Pons (tissue), 1 donor: Measurements from ENCODE around the gene POTEJ.
"Not testable (repeated sequence)": the region's sequence is repeated elsewhere in the genome, so short reads cannot be mapped to it uniquely, and the experiment has no call there.

Source experiments
- DNase-seq: peaks from one replicate; pipeline ENCODE4 v3.0.0-alpha.2; 2016; ENCODE audit warnings: low spot score

POTEJ gene

DNA sequence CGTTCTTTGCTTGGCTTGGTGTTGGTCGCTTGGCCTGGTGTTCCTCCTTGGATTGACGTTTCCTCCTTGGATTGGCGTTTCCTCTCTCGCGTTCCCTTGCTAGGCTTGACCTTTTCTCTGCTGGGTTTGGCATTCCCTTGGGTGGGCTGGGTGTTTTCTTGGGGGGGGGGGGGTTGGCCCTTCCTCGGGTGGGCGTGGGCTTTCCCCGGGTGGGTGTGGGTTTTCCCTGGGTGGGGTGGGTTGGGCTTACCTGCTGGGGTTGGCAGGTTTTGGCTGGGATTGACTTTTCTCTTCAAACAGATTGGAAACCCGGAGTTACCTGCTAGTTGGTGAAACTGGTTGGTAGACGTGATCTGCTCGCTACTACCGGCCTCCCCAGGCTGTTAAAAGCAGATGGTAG lies at the start of gene POTEJ:
TSS of gene POTEJ (plus strand) at position 301 of the 400 bp plus-strand sequence. CDS start at position 394, 93 bp downstream.
- not testable (repeated sequence) for DNase-seq

DNA sequence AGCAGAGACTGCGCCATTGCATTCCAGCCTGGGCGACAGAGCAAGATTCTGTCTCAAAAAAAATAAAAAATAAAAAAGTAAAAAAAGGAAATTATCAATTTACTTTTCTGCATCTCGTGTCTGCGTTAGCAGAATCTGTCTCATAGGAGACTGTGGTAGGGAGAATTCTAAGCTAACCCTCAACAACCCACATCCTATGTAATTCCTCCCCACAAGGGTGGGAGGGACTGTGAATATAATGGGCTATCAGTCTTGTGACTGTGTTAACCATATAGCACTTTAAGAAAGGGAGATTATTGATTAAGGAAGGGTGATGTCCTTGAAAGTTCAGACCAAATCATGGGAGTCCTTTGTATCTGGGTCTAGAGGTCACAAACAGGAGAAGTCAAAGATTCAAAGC lies 45.1 kb upstream of the POTEJ start:
- DNase-seq = not testable (repeated sequence)

DNA sequence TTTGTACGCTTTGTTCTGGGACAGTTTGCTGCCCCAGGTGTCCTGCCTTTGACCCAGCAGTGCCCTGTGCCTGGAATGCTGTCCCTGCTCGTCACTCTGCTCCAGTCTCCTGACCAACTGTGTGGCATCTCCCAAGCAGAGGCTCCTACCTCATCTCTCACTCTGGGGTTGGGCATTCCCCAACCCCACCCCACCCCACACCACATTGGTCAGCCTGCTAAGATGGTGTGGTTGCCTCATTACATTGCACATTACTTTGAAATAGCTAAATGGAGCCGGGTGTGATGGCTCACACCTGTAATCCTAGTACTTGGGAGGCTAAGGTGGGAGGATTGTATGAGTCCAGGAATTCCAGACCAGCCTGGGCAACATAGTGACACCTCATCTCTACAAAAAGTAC lies 39.3 kb upstream of the POTEJ start:
- DNase-seq = not testable (repeated sequence)

DNA sequence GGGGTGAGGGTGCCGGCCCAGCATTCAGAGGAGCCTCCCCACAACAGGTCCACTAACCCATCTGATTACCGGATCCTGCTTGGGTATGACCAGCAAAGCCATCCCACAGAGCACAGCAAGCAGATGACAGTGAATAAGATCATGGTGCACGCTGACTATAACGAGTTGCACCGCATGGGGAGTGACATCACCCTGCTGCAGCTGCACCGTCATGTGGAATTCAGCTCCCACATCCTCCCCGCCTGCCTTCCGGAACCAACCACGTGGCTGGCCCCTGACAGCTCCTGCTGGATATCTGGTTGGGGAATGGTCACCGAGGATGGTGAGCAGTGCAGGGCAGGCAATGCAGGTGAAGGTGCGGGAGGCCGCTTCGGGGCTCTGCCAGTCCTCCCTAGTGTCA lies 37.0 kb upstream of the POTEJ start:
- DNase-seq = not testable (repeated sequence)

DNA sequence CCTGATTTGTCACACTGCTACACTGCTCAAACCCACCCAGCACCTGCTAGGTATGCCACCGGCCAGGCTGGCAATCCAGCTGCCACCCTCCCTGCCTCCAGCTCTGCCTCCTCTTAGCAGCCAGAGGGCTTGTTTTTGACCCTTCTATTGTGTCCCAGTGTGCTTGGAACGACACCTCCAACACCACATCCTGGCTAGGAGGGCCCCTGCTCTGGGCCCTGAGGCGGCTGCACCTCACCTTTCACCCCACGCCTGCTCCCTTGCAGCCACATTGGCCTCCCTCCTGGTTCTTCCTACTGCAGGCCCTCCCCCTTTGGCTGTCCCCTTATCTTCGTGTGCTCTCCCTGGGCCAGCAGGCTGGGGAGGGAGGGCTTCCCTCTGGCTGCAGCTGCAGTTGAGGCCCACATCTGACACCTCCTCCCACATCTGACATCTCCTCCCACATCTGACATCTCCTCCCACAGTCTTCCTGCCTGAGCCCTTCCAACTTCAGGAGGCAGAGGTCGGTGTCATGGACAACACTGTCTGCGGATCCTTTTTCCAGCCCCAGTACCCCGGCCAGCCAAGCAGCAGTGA lies 34.9 kb upstream of the POTEJ start:
- DNase-seq = not testable (repeated sequence)

DNA sequence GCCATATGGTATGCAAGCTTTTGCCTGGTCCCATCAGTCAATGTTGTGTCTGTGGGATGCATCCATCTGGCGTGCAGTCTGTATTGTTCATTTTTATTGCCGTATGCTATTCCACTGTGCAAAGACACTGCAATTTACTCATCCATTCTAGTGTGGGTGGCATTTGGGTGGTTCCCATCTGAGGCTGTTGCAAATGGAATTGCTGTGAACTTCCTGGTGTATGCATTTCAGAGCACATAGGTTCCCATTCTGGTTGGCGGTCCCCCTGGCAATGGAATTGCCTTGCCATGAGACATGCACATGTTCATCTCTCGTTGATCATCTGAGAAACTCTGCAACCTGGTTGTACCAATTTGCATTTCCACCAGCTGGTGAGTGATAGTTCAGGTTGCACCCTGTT lies 33.7 kb upstream of the POTEJ start:
- DNase-seq = not testable (repeated sequence)

DNA sequence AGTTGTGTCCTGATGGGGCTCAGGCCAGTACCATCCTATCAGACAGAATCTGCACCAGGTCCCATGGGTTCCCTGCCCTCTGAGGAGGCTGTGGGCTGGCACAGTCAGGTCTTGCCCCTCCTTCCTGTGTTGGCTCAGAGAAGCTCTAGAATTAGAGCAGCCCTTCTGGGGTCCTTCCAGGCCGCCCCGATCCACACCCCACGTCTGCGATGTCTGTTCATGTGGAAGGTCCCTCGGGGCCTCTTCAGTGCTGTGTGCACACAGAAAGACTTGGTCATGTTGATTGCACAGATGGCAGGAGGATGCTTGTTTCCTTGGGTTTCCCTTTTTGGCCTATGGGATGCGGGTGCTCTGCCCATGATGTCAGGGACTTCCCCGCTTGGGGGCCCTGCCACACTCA lies 32.1 kb upstream of the POTEJ start:
- DNase-seq = not testable (repeated sequence)

DNA sequence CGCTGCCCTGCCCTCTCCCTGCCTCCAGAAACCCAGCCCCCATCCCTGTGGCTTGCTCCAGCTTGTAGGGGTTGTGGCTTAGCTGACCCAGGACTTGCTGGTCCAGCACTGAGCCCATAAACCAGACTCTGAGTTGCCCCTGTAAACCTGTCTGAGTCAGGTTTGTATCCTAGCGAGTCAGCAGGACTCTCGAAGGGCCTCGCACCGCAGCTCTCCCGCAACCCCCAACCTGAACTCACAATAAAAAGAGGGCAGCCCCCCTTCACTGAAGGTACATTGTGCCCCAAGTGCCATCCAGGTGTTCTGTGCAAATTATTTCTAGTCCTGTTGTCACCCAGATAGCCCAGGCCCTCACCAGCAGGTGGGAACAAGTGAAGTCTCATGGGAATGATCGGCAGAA lies 29.7 kb upstream of the POTEJ start:
- DNase-seq = not testable (repeated sequence)

DNA sequence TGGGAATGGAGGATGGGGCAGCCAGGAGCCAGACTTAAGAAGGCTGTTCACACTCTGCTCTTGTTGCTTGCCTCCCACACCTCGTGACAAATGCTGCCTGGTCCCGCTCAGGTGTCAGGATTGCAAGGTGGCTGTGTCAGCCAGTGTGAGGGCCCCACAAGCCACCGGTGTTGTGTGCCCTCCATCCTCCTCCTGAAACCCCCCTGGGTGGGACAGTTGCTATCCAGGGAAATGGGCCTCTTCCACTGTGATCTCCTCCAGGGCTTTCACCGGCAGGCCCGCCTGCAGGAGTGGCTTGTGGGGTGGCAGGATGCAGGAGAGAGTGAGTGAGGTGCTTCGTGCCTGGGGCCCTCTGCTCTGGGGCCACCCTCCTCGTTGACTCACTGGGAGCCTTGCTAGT lies 28.3 kb upstream of the POTEJ start:
- DNase-seq = not testable (repeated sequence)

DNA sequence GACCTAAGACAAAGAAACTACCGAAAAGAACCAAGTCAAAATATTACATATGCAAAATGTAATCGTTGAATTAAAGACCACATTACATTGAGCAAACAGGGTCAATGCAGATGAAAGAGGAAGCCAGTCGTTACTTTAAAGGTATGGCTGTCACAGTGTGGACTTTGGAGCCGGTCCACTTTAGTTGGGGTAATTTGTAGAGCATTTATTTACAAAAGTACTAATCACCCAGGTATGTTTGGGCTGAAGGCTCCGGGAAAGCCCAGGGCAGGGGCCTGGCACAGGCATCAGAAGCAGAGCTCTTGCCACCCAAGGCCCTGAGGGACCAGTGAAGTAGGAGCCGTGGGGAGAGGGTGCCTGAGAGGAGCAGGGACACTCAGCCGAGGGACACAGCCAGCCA lies 27.7 kb upstream of the POTEJ start:
- DNase-seq = not testable (repeated sequence)

DNA sequence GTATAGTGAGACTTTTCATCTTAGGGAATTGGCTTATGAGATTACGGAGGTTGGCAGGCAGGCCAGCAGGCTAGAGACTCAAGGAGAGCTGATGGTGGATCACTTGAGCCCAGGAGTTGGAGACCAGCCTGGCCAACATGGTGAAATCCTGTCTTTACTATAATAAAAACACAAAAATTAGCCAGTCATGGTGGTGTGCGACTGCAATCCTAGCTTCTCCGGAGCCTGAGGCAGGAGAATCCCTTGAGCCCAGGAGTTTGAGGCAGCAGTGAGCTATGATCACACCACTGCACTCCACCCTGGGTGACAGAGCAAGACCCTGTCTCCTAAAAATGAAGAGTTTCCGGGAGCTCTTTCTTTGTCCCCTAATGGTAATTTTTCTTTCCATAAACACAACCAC lies 26.5 kb upstream of the POTEJ start:
- not testable (repeated sequence) for DNase-seq

DNA sequence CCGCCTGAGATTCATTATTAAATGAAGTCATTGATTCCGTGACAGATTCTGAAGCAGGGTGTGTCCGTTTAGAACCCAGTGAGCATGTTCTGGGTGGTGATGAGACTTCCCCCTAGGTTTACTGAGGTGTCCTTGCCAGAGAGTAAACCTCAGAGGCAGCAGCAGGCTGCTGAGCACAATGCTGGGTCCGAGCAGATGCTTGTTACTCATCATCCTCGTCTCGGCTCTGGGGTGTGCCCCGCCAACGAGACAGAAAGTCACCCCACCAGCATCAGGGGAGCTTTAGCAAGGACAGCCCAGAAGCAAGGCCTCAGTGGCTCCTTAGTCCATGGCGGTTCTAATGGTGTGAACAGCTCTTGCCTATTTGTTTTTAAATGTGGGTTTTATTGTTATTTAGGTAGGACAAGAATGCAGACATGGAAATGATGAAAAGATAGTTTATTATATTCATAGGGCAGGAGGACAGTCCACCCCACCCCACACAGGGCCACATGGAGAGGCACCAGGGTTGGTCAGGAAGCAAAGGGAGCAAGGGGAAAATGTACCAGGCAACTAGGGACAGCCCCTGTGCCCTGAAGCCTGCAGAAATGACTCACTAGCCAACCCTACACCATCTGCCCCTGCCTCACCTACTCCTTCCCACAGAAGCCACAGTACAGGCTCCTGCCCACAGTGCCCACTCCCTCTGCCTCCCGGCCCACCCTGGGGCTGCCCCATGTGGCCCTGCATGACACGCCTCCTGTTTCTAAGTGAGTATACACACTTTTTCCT lies 22.4 kb upstream of the POTEJ start:
- not testable (repeated sequence) for DNase-seq

DNA sequence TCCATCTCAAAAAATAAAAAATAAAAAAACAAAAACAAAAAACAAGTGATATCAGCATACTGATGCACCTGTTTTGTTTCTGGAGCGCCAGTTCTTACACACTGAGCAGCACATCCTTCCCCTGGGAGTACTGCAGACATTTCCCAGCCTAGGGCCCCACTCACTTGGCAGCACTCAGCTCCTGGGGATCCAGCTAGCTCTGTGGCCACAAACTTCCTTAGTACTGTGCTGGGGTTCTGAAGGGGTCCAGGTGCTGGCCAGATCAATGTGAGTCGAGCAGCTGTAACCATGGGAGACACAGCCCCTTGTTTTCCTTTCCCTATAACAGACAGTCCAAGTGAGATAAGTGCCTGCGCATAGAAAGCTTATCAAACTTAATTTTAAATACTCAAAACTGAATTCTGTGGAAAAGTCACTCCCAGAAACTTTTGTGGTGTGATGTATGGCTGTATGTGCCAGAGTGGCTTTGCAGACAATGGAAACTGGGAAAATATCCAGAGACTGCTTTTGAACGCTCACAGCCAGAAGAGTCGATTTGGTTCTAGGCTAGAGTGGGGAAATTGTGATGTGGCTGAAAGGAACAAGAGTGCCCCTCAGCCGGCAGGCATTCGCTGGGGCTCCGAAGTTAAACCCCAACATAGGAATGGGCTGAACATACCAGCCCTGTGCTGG lies 20.9 kb upstream of the POTEJ start:
- DNase-seq = not testable (repeated sequence)

DNA sequence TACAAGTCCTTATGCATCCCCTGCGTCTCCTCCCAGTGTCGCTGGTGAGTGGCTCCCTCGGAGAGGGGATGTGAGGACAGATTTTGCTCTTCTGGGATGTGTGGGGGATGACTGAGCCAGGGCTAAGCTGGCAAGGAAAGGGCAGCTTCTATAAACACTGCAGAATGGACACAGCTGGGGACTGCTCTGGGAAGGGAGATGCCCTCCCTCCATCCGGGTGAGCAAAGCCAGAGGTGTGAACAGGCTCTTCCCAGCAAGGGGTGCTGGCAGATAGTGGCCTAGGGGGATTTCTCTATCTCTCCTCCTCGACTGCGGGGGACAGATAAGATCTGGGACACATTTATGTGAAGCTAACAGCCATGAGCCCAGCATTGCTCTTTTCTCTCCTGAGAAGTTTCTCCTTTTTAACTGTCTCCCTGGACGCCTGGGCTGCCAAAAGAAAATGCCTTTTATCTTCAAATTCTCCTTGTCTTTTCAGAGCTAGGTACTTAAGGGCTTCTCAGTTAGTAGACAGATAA lies 20.3 kb upstream of the POTEJ start:
- DNase-seq = not testable (repeated sequence)

DNA sequence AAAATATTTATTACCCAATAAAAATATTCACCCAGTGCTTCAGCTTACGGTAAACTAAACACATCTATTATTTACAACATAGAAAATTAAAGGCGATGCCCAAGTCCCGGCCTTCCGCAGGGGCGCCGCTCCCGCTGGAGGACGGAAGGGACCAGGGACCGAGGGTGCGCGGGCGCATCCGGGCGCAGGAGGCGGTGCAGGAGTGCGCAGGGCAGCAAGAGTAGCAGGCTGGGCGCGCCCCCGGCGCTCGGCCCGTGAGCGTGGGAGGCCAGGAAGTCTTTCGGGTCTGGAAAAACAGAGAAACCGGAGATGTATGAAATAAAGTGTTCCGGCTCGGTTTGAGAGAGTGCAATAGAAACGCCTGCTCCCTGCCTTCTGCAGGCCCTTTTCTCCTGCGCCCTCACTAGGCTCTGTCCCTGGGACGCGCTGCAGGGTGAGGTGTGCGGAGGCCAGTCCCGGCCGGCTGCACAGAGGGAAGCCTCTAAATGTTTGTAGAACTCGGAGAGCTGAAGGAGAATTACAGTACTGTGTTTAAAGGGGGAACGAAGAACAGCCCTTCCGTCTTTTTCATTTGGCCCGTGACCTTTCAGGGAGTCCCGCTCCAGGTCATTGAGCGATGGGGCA lies 18.3 kb upstream of the POTEJ start:
- not testable (repeated sequence) for DNase-seq

DNA sequence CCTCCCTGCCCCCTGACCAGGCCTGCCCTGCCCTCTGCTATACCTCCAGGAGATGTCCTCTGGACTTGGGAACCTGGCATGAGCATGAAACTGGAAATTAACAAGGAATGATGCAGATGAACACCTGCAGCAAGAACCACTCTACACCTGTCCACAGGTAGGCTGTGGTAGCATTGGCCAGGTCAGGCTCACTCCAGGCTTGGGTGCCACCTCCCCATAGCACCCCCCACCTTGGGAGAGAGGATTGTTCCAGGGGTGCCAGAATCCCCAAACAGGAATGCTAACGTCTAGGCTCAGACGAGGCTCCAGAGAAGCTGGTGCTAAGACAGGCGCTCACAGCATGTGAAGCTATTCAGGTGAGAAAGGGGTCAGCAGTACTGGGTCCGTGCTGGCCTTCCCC lies 17.2 kb upstream of the POTEJ start:
- peak; percentile 0 for DNase-seq

DNA sequence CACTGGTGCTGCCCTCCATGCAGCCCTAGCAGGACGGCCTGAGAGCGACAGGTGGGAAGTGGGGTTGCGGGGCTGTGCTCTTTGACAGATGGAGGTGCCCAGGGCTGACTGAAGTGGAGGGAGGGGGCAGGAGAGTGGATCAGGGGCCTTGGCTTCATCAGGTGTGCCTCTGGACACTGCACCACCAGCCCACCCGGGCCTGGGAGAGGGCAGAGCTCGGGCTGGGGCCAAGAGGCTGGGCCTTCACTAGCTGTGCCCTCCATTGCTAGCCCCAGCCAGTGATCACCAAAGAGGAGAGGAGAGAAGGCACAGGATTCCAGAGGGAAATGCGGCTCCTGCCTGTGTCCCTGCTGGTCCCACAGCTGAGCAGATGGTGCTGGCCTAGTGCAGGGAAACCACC lies 14.5 kb upstream of the POTEJ start:
- not testable (repeated sequence) for DNase-seq

DNA sequence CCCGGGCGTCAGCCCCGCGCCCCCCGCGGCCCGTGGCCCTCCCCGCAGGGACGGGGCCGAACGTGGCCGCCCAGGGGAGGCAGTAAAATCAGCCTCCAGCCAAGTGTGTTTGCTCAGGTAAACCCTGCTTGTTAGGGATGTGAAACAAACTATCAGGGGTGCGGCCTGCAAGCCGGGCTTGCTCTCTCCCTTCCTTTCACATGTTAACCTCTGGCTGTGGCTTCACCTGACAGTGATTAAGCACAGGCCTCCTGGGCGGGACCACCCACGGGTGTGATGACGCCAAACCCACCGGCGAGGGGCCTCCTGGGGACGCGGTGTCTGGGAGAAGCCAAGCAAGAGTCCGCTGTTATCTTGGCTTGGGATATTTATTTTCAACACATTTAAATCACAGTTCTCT lies 13.2 kb upstream of the POTEJ start:
- not testable (repeated sequence) for DNase-seq

DNA sequence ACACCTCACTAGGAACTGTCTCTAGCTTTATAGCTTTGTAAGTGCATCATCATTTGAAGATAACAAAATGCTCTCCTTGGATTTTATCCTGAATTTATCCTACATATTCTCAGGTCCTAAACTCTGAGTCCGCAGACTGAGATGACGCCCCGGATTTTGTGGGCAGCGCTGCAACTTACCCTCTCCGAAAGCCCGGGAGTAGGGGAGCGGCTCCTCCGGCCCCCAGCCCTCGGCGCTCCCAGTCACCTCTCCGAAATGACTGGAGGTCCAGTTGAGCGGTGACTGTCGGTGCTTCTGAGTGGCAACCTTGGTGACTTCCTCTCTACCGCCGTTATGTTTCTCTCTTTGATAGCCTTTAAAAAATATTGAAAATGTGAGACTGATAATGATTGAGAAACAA lies 12.8 kb upstream of the POTEJ start:
- not testable (repeated sequence) for DNase-seq

DNA sequence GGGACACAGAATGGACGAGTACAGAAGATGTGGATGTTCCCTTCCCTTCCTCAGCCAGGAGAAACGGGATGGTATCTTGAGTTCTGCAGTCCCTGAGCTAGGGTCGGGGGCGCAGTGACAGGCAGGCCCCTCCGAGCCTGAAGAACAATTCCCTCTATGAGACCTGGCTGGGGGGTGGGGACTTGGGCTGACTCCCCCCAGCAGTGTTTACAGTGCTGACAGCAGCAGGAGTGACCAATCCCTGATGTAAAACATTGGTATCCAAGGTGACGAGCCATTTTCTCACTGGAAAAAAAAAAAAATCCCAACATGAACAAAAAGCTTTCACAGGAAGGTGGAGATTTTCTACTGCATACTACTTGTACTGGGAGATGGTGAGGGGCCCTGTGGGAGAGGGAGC lies 11.8 kb upstream of the POTEJ start, which contains the start of gene CFC1:
TSS of gene CFC1 (minus strand) at position 183 of the 400 bp plus-strand sequence. CDS start 288 bp downstream, outside the sequence.
- DNase-seq = not testable (repeated sequence)

DNA sequence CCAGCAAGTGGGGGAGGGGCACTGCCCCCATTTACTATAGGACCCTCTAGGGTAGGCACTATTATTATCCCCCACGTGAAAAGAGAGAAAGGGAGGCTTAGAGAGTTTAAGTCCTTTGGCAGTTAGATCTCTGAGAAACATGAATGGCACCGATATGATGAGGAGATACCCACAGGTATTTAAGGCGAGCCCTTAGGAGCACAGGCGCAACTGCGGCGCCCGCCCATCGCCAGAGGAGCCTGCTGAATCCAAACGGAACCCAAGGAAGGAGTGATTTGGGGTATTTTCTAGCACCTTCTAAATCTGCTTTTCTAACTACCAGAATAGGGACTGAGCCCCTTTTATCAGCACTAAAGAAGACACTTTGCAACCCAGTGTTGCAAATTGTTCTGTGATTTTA lies 11.3 kb upstream of the POTEJ start:
- not testable (repeated sequence) for DNase-seq

DNA sequence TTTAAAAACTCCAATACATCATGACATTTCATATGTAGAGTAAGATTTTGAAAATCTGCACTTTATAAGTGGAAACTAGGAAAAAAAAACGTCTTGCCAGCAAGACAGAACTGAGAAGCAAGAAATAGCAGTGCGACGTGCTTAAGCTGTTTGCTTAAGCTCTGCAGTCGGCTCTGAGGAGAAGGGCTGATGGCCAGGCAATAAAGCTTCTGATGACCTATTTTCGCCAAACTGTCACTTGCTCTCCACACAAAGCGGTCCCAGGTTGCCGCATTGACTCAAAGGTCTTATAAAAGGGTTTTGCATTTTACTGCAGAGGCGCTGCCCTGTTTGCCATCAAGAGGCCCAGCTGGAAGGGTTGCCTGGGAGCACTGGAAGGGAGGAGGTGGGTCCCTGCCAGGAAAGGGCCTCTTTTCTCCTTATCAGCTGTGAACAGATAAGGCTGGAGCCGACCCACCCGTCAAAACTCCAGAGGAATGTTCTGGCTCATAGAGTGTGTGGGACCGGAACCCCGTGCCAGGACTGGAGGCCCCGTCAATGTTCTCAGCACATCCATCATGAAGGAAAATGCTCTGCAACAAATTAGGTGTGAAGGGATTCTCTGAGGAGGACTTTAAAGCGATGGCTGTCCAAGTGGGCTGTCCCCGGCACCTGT lies 9.5 kb upstream of the POTEJ start:
- not testable (repeated sequence) for DNase-seq
